SK-N-SH (cell line): ENCODE results near the gene ARMH3. TPM values are rescaled to one million over a fixed set of nuclear protein-coding genes. Genes with fewer than 3 reads are reported as not detected.

Experiments
- CTCF ChIA-PET: fragments of 300-600, 350-600 bp; formaldehyde crosslinking; extraction: SDS; loops from one replicate; lab custom pipeline; 2021; lab: Yijun Ruan, JAX
- POLR2A ChIA-PET: fragments of 350-600 bp; sonication (Branson Sonifier 250); formaldehyde crosslinking; extraction: SDS; loops from one replicate; lab custom pipeline; 2020; ENCODE audit warnings: antibody characterized with exemption, inconsistent platforms; lab: Yijun Ruan, JAX
- DNase-seq: peaks from one replicate; pipeline ENCODE4 v3.0.0; 2012
- H2AFZ ChIP-seq: fragments of 200-600 bp; sonication (generic); 2 replicates; pipeline ENCODE4 v1.8.1; 2016; ENCODE audit warnings: antibody characterized with exemption, mild to moderate bottlenecking, low read depth
- H3F3A ChIP-seq: fragments of 200-600 bp; sonication (generic); replicated peaks from 2 replicates; pipeline ENCODE3; 2016; ENCODE audit warnings: antibody characterized with exemption, mild to moderate bottlenecking; ENCODE audit not compliant: insufficient read depth
- H3K27ac ChIP-seq, 2 experiments: fragments of 200-500 bp in 1 of 2; fragments of 200-600 bp in 1 of 2; sonication (Bioruptor generic) in 1 of 2; sonication (generic), shearing (Covaris generic) in 1 of 2; 2 replicates each; pipeline versions ENCODE4 v1.5.1 to v1.6.1; 2014 to 2016; ENCODE audit warnings: low read depth in 2 of 2, inconsistent platforms in 1 of 2, low read length in 1 of 2, mild to moderate bottlenecking in 1 of 2, mixed read lengths in 1 of 2
- H3K27me3 ChIP-seq: fragments of 200-600 bp; sonication (generic), shearing (Covaris generic); 2 replicates; pipeline ENCODE4 v1.6.1; 2016; ENCODE audit warnings: mixed run types; ENCODE audit not compliant: insufficient read depth
- H3K36me3 ChIP-seq, 2 experiments: fragments of 200-500 bp in 1 of 2; fragments of 200-600 bp in 1 of 2; sonication (Bioruptor generic) in 1 of 2; sonication (generic) in 1 of 2; replicated peaks in 1 of 2; 2 replicates each; pipeline versions ENCODE3 to v1.5.1; 2014 to 2016; ENCODE audit warnings: low read length in 1 of 2, mild to moderate bottlenecking in 1 of 2; ENCODE audit not compliant: insufficient read depth in 2 of 2, control insufficient read depth in 1 of 2
- H3K4me1 ChIP-seq, 2 experiments: fragments of 200-500 bp in 1 of 2; fragments of 200-600 bp in 1 of 2; sonication (Bioruptor generic) in 1 of 2; sonication (generic), shearing (Covaris generic) in 1 of 2; 2 replicates each; pipeline versions ENCODE4 v1.5.1 to v1.6.1; 2014 to 2016; ENCODE audit warnings: low read depth in 1 of 2, low read length in 1 of 2, mixed run types in 1 of 2; ENCODE audit not compliant: insufficient read depth in 2 of 2, control insufficient read depth in 1 of 2
- H3K4me2 ChIP-seq: fragments of 200-600 bp; sonication (generic), shearing (Covaris generic); 2 replicates; pipeline ENCODE4 v1.6.1; 2017; ENCODE audit warnings: mixed run types
- H3K4me3 ChIP-seq, 2 experiments: fragments of 200-500 bp in 1 of 2; fragments of 200-600 bp in 1 of 2; sonication (Bioruptor generic) in 1 of 2; sonication (generic), shearing (Covaris generic) in 1 of 2; 2 replicates each; pipeline versions ENCODE4 v1.5.1 to v1.8.1; 2014 to 2016; ENCODE audit warnings: low read depth in 2 of 2, inconsistent platforms in 1 of 2, low read length in 1 of 2, mild to moderate bottlenecking in 1 of 2, mixed read lengths in 1 of 2, moderate library complexity in 1 of 2
- H3K79me2 ChIP-seq: fragments of 200-600 bp; sonication (generic); 2 replicates; pipeline ENCODE4 v1.8.1; 2017; ENCODE audit warnings: mild to moderate bottlenecking; ENCODE audit not compliant: insufficient read depth
- H3K9ac ChIP-seq: fragments of 200-600 bp; sonication (generic); 2 replicates; pipeline ENCODE4 v1.6.1; 2017; ENCODE audit warnings: mixed run types
- H3K9me2 ChIP-seq: fragments of 200-600 bp; sonication (generic); 2 replicates; pipeline ENCODE4 v1.6.1; 2017; ENCODE audit warnings: mixed run types
- H3K9me3 ChIP-seq: fragments of 200-600 bp; sonication (generic); 2 replicates; pipeline ENCODE4 v1.6.1; 2017; ENCODE audit warnings: mixed run types, mild to moderate bottlenecking, moderate library complexity
- H4K20me1 ChIP-seq: fragments of 200-600 bp; sonication (generic); 2 replicates; pipeline ENCODE4 v1.6.1; 2017; ENCODE audit warnings: mild to moderate bottlenecking, mixed run types; ENCODE audit not compliant: insufficient read depth
- CHD2 ChIP-seq: fragments of 150-350 bp; IDR thresholded peaks from 2 replicates; pipeline ENCODE4 v1.6.1; 2018; ENCODE audit warnings: low read length; ENCODE audit not compliant: partially characterized antibody
- FOSL2 ChIP-seq: IDR thresholded peaks from 2 replicates; pipeline ENCODE4 v1.4.0; 2012; ENCODE audit warnings: low read depth, mild to moderate bottlenecking, moderate library complexity, borderline replicate concordance
- FOXJ3 ChIP-seq: sonication (generic); formaldehyde crosslinking; IDR thresholded peaks from 2 replicates; pipeline ENCODE4 v1.5.1; 2020; ENCODE audit warnings: mild to moderate bottlenecking, missing genetic modification reagents
- GATA2 ChIP-seq: sonication (generic); formaldehyde crosslinking; IDR thresholded peaks from 2 replicates; pipeline ENCODE4 v1.5.0; 2020; ENCODE audit warnings: mild to moderate bottlenecking, missing genetic modification reagents
- MAX ChIP-seq: IDR thresholded peaks from 2 replicates; pipeline ENCODE4 v1.4.0; 2012; ENCODE audit warnings: low read depth
- MXI1 ChIP-seq: IDR thresholded peaks from 2 replicates; pipeline ENCODE4 v1.6.1; 2012; ENCODE audit warnings: mild to moderate bottlenecking, low read depth, low read length, improper control_type of control experiment
- NFIC ChIP-seq: IDR thresholded peaks from 2 replicates; pipeline ENCODE4 v1.4.0; 2012; ENCODE audit warnings: borderline replicate concordance
- NRF1 ChIP-seq: IDR thresholded peaks from 2 replicates; pipeline ENCODE4 v1.6.1; 2012; ENCODE audit warnings: low read depth, mild to moderate bottlenecking, low read length
- REST ChIP-seq: IDR thresholded peaks from 2 replicates; pipeline ENCODE4 v1.6.1; 2012; ENCODE audit warnings: mild to moderate bottlenecking, low read depth, low read length, moderate library complexity
- RXRA ChIP-seq: IDR thresholded peaks from 2 replicates; pipeline ENCODE4 v1.4.0; 2012; ENCODE audit warnings: low read depth, mild to moderate bottlenecking, borderline replicate concordance
- USF1 ChIP-seq: IDR thresholded peaks from 2 replicates; pipeline ENCODE4 v1.4.0; 2012; ENCODE audit warnings: low read depth, borderline replicate concordance
- USF2 ChIP-seq: fragments of 150-350 bp; IDR thresholded peaks from 2 replicates; pipeline ENCODE4 v1.6.1; 2017; ENCODE audit warnings: antibody characterized with exemption, low read length, low read depth, borderline replicate concordance
- WGBS: methylation state at CpG from one replicate; pipeline ENCODE4 v1.1.6; 2017; ENCODE audit warnings: low lambda C conversion rate; 5-methylcytosine and 5-hydroxymethylcytosine counted together
- polyA plus RNA-seq, 3 experiments: library from polyadenylated mRNA; depleted of rRNA; stranded (reverse); fragments of >200 nt; gene quantifications; 2 replicates each; pipeline ENCODE4 v1.2.3, GENCODE V29; 2012

Gene ARMH3
- polyA plus RNA-seq, 1 of the 3 experiments (the other 2 are of a cell fraction), result 12.1 TPM

GRCh38 chr10:101972761-101973160 is 83.2 kb downstream of the ARMH3 start:
- Histone ChIP-seq H3K4me2 (no peak overlapping the region), H3K27me3 (no peaks in the 10 kb centered on the region), H3K79me2 (no peaks in the 10 kb centered on the region), H3K4me1 (peaks cover 0 to 16% of the 10 kb centered on the region in 2 experiments; a peak in 3 of 4 replicates), H2AFZ (no peak overlapping the region), H3K27ac (no peak overlapping the region), H3F3A (peaks cover 12% of the 10 kb centered on the region), H4K20me1 (no peaks in the 10 kb centered on the region), H3K9me3 (no peaks in the 10 kb centered on the region), H3K4me3 (no peak overlapping the region), H3K9me2 (no peaks in the 10 kb centered on the region), H3K9ac (no peak overlapping the region), H3K36me3 (peaks cover 25 to 31% of the 10 kb centered on the region in 2 experiments)
- CTCF ChIA-PET, result interaction anchor here (1.1 to 2.3 kb wide), 3 partner anchors 36 to 137 kb away, joined by 3 to 7 read pairs (median 5); partner anchors contain the start of gene KCNIP2
- TF ChIP-seq FOSL2, result peak; percentile 10; the same call in 1 of the 2 replicates
- TF ChIP-seq USF2, result no peak
- DNase-seq, result no peak
- WGBS, result 85% methylated on average over 9 of the region's 9 CpGs
- POLR2A ChIA-PET, result no interaction called here

GRCh38 chr10:101969412-101969922 is 86.5 kb downstream of the ARMH3 start:
- Histone ChIP-seq H3K4me1 (peaks cover 0 to 15% of the 10 kb centered on the region in 2 experiments; a peak in 3 of 4 replicates), H3K27me3 (no peaks in the 10 kb centered on the region), H3F3A (peaks cover 18% of the 10 kb centered on the region), H3K27ac (no peak overlapping the region), H3K79me2 (no peaks in the 10 kb centered on the region; the same call in 1 of the 2 replicates), H3K36me3 (peaks cover 24 to 33% of the 10 kb centered on the region in 2 experiments), H3K4me2 (no peak overlapping the region), H4K20me1 (no peaks in the 10 kb centered on the region), H3K9ac (no peak overlapping the region), H2AFZ (no peak overlapping the region), H3K4me3 (no peak overlapping the region), H3K9me2 (no peaks in the 10 kb centered on the region), H3K9me3 (no peaks in the 10 kb centered on the region)
- TF ChIP-seq GATA2 (no peak), USF2 (no peak), USF1 (no peak), MXI1 (no peak)
- DNase-seq, result no peak
- ChIA-PET CTCF (interaction anchor here (0.8 to 1.9 kb wide), 4 partner anchors 40 to 129 kb away, joined by 3 to 9 read pairs (median 4); partner anchors contain the start of gene KCNIP2), POLR2A (no interaction called here)
- 68% methylated on average over 4 of the region's 4 CpGs for WGBS

GRCh38 chr10:101968940-101969321 is 87.0 kb downstream of the ARMH3 start:
- Histone ChIP-seq H3K27me3 (no peaks in the 10 kb centered on the region), H3K27ac (no peak overlapping the region), H3K4me1 (peaks cover 0 to 10% of the 10 kb centered on the region in 2 experiments; a peak in 3 of 4 replicates), H3K79me2 (no peaks in the 10 kb centered on the region; the same call in 1 of the 2 replicates), H3F3A (peaks cover 18% of the 10 kb centered on the region), H3K4me2 (no peak overlapping the region), H3K4me3 (no peak overlapping the region), H2AFZ (no peak overlapping the region), H4K20me1 (no peaks in the 10 kb centered on the region), H3K36me3 (peaks cover 23 to 33% of the 10 kb centered on the region in 2 experiments), H3K9ac (no peak overlapping the region), H3K9me2 (no peaks in the 10 kb centered on the region), H3K9me3 (no peaks in the 10 kb centered on the region)
- WGBS, result 100% methylated on average over 1 of the region's 1 CpG
- ChIA-PET CTCF (interaction anchor here (0.8 to 1.9 kb wide), 4 partner anchors 41 to 128 kb away, joined by 3 to 9 read pairs (median 4); partner anchors contain the start of gene KCNIP2), POLR2A (no interaction called here)
- no peak for DNase-seq
- no peak for TF ChIP-seq NFIC
- TF ChIP-seq REST, result no peak
- TF ChIP-seq FOXJ3 (CRISPR knock-in tag), result no peak
- no peak for TF ChIP-seq RXRA
- TF ChIP-seq CHD2, result no peak
- TF ChIP-seq NRF1, result no peak
- TF ChIP-seq MAX, result no peak
- no peak for TF ChIP-seq USF1
